HL-60 (cell line): ENCODE results near the gene SKIC3.

Experiments
- DNase-seq, 2 experiments: peaks; one replicate each; pipeline ENCODE4 v3.0.0-alpha.2; 2010 to 2020; ENCODE audit warnings: low read depth in 1 of 2, low spot score in 1 of 2
- H3K27ac ChIP-seq: fragments of 250-450 bp; sonication (Bioruptor Pico); replicated peaks from 2 replicates; pipeline ENCODE4 v1.5.1; 2020; ENCODE audit warnings: mild to moderate bottlenecking, moderate library complexity
- H3K27me3 ChIP-seq: fragments of 250-450 bp; sonication (Bioruptor Pico); 2 replicates; pipeline ENCODE4 v1.5.1; 2021; ENCODE audit warnings: mild to moderate bottlenecking, moderate library complexity; ENCODE audit not compliant: insufficient read depth, poor library complexity, severe bottlenecking
- H3K4me3 ChIP-seq: replicated peaks from 2 replicates; pipeline ENCODE4 v1.5.1; 2011; ENCODE audit warnings: mild to moderate bottlenecking, control low read depth, low read length; ENCODE audit not compliant: insufficient read depth
- CTCF ChIP-seq: IDR thresholded peaks from one replicate; pipeline ENCODE4 v1.5.1; 2011; ENCODE audit warnings: low read length, control low read depth, inconsistent platforms; ENCODE audit not compliant: insufficient read depth
- GABPA ChIP-seq: IDR thresholded peaks from 2 replicates; pipeline ENCODE4 v1.6.1; 2012; ENCODE audit warnings: low read depth
- POLR2AphosphoS5 ChIP-seq: IDR thresholded peaks from 2 replicates; pipeline ENCODE4 v1.6.1; 2012; ENCODE audit warnings: low read depth
- REST ChIP-seq: IDR thresholded peaks from 2 replicates; pipeline ENCODE4 v1.6.1; 2012; ENCODE audit warnings: low read depth; ENCODE audit not compliant: insufficient replicate concordance
- SPI1 ChIP-seq: IDR thresholded peaks from 2 replicates; pipeline ENCODE4 v1.6.1; 2012; ENCODE audit warnings: low read depth, mild to moderate bottlenecking, borderline replicate concordance

SKIC3 gene

GRCh38 chr5:95519151-95519550 lies 35.6 kb downstream of the SKIC3 start:
- Histone ChIP-seq H3K4me3 (no peak overlapping the region), H3K27ac (no peak overlapping the region), H3K27me3 (no peaks in the 10 kb centered on the region)
- no peak for TF ChIP-seq REST
- TF ChIP-seq SPI1 = no peak
- TF ChIP-seq CTCF = no peak
- no peak for TF ChIP-seq POLR2AphosphoS5
- TF ChIP-seq GABPA = no peak
- DNase-seq = no peak

GRCh38 chr5:95518417-95518816 lies 36.4 kb downstream of the SKIC3 start:
- H3K27me3 ChIP-seq = no peaks in the 10 kb centered on the region
- no peak for DNase-seq
- H3K27ac ChIP-seq = no peak overlapping the region
- no peak overlapping the region for H3K4me3 ChIP-seq
- TF ChIP-seq GABPA = no peak

- TF ChIP-seq SPI1 (no peak), GABPA (no peak), POLR2AphosphoS5 (no peak), REST (no peak), CTCF (no peak)
- Histone ChIP-seq H3K4me3 (no peak overlapping the region), H3K27ac (no peak overlapping the region), H3K27me3 (no peaks in the 10 kb centered on the region)
- no peak for DNase-seq
Measured at GRCh38 chr5:95511606-95512005, 43.2 kb downstream of the SKIC3 start.

- Histone ChIP-seq H3K4me3 (no peak overlapping the region), H3K27ac (no peak overlapping the region)
- no peak for TF ChIP-seq CTCF
- TF ChIP-seq SPI1 = no peak
- no peak for TF ChIP-seq POLR2AphosphoS5
- no peak for TF ChIP-seq REST
- TF ChIP-seq GABPA = no peak
Measured at GRCh38 chr5:95508550-95508949, 46.2 kb downstream of the SKIC3 start.

More at GRCh38 chr5:95508550-95508949, 46.2 kb downstream of the SKIC3 start:
- no peak for DNase-seq
- H3K27me3 ChIP-seq = no peaks in the 10 kb centered on the region
